Stimulated activated CD8-positive, alpha-beta memory T cell treated with anti-CD3 and anti-CD28 coated beads, Interleukin-7, amount 100 ng/mL, for 1 hour (primary cell): Measurements from ENCODE around the gene PCSK4.

ENCODE experiments used
- DNase-seq, 2 donors: peaks; one replicate each; pipeline ENCODE4 v3.0.0-alpha.2; 2020; ENCODE audit warnings: low read depth in 2 of 2

Gene PCSK4

DNA sequence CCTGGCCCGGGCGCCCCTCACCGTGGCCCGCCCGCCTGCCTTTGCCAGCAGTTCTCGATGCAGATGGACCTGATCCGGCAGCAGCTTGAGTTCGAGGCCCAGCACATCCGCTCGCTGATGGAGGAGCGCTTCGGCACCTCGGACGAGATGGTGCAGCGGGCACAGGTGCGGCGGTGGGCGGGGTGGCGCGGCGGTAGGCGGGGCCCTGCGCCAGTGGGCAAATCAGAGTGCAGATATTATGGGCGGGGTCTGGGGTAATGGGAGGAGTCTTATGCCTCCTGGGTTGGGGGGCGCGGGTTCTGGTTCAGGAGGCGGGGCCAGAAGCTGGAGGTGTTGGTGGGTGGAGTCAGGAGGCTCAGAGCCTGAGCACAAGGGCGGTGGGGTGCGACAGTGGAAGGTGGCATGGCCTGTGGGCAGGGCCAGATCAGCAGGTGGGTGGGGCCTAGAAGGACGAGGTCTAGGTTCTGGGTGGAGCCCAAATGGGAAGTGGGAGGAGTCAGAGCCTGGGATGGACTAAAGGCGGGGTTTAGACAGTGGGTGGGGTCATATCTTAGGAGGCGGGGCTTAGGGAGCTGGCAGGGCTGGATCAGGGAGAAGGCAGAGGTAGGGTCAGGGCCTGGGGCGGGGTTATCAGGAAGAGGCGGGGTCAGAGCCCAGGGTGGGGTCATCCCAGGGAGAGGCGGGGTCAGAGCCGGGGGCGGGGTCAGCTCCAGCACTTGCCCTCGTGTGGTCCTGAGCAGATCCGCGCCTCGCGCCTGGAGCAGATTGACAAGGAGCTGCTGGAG is 34.6 kb downstream of the PCSK4 start:
- DNase-seq, result no peak

DNA sequence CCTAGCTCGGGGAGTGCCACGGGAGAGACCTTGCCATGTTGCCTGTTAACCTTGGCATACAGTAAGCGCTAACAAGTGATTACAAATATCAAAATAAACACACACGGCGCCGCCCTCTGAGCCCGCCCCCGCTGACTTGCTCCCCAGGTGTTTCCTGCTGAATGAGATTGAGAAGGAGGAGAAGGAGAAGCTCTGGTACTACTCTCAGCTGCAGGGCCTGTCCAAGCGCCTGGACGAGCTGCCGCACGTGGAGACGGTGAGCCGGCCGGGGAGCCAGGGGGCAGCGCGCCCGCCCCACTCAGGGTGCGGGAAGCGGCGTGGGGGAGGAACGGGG is 35.2 kb downstream of the PCSK4 start:
- no peak for DNase-seq

DNA sequence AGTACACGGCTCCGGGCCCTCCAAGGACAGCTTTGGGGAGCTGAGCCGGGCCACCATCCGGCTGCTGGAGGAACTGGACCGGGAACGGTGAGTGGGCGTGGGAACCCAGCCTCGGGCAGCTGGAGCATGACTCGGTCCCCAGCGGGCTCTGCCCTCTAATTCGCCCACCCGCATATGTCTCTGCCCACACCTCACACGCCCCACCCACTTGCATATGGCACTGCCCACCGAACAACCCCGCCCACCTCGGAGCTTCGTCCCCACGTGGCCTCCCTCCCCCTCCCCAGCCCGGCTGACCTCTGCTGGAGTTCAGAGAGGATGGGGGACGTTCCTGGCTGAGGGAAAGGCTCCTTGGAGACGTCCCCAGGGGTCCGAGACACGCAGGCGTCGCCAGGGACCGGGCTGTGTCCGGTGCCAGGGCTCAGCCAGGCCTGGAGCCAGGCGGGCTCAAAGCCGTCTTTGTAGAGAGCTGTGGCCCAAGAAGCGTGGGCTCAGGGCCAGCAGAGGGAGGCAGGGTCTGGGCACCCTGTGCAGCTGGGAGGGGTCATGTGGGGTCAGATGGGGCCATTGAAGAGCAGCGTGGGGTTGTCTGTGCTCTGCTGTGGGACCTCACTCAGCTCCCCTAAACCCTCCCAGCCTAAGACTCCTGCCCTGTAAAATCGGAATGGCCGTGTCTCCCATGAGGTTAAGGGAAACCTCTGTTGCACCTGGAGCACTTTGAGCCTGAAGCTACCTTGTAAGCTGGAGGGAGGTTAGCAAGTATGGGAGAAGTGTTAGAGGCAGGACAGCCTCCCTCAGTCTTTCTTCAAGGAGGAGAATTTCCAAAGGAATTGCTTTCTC is 36.4 kb downstream of the PCSK4 start:
- no peak for DNase-seq

DNA sequence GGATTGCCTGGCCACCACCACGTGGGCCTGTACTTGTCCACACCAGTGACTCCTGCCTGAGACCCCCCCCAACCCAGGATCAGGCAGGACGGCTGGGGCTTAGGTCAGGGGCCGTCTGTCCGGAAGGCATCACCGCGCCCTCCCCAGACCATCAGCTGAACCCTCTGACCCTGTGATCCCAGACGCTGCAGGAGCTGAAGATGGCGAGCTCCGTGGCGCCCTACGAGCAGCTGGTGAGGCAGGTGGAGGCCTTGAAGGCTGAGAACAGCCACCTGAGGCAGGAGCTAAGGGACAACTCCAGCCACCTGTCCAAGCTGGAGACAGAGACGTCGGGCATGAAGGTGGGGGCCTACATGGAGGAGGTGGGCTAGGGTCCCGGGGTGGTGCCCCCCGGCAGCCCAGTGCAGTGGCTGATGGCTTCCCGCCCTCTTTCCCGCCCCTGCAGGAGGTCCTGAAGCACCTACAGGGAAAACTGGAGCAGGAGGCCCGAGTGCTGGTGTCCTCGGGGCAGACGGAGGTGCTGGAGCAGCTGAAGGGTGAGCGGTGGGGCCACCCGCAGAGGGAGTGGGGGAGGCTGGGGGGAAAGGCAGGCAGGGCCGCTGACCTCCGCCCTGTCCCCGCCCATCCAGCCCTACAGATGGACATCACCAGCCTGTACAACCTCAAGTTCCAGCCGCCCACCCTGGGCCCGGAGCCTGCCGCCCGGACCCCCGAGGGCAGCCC is 37.2 kb downstream of the PCSK4 start:
- no peak for DNase-seq

DNA sequence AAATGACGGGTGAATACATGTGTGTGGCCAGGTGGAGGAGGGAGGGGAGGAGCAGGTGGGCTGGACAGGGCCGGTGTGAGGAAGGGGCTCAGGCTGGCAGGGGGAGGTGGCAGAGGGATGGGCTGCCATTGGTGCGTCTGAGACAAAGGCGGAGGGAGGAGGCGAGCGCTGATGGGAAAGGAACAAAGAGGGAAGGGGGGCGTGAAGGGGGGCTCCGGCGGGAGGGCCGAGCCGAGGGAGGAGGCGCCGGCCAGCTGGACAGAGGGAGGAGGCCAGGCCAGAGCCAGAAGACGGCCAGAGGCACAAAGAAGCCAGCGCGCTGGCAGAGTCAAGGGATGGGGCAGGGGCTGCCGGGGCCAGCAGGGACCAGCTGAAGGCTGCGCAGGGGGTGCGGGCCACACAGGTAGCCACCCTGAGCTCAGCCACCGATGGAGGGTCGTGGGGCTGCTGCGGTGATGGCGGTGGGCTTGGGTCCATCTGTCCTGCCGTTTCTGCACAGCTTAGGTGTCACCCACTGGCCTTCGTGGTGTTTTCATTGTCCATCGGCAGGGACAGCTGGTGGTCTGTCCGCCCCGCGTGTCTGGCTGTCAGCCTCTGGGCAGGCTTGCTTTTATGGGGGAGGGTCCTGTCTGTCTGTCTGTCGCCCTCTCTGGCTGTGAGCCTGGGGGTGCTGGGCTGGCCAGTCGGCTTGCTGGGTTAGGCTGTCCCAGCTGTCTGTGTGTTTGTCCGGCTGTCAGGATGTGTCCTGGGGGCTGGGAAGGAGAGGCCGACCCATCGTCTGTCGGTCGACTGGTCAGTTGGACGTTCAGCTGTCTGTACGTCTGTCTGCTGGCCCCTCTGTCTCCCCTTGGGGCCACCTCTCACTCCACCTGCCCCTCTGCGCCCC is 38.0 kb downstream of the PCSK4 start:
- no peak for DNase-seq

DNA sequence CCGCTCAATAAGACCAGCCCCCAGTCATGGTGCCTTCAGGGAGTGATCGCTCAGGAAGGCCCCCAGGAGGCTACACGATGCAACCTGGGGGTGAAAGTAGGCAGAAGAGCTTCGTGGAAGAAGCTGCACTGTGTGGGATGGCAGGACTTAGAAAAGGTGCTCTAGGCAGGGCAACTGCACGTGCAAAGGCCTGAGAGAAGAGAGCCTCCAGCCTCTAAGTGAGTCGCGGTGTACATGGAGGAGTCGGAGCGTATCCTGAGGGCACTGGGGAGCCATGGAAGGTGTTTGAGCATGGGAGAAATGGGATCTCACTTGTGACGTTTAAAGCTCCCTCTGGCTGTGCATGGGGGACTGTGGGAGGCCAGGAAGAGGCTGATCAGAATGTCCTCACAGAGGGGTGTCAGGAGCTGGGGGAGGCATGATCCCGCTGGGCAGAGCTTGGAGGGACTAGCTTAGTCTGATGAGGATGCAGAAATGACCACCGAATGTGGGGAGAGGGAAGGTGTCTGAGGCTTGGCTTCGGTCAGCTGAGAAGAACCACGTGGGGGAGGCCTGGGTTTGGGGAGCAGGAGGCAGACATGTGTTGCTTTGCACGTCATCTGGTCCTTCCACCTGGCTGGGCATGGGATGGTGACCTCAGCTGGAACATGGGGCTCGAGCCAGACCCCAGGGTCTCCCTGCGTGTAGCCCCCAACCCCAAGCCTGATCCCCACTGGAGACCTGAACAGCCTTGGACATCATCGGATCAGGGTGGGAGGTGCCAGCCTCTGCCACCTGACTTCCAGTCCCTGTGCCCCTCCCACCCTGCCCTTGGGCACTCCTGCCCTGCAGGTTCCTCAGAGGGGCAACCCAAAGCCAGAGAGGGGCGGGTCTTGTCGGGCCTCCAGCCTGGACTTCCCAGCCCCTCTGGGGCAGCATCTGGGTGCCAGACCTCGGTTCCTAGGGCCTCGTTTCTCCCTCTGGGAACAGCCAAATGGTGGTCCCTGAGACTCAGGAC is 39.1 kb downstream of the PCSK4 start:
- no peak for DNase-seq

DNA sequence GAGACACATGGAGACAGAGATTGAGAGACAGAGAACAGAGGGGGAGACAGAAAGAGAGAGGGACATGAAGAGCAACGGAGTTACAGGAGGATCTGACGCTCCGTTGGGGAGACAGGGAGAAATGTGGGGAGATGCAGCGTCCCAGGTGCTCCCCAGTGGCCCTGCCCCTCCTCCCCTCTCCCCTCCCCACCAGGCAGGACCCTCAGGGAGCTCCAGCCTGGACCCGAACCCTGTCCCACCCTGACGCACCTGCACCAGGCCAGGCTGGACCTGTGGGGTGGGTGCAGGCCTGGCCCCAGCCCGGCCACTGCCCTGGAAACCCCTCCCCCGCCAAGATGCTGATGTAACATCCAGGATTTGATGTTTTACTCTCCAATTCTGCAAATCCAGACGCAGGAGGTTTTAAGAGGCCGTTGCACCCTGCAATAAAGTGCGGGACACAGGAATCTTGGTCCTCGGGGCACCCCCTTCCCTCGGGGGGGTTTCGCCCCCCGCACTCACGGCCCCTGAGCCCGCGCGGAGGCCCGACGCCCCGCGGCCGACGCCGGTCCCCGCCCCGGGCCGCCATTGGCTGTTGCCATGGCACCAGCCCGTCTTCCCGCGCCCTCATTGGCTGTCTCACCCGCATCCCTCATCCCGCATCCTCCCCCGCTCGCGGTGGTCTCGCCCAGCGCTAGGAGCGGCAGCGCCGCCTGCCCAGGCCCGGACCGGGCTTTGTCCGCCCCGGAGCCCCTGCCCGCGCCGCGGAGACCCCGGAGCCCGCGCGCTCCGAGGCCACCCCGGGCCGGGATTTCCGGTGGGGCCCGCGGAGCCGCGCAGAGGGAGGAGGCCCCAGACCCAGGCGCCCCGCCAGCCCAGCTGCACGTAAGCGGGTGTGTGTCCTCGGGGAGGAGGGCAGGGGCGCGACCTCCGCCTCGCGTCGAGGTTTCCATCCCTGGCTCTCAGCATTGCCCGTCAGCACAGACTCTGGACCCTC is 40.4 kb downstream of the PCSK4 start, which contains the start of gene APC2:
TSS of gene APC2 (plus strand) at position 655 of the 976 bp plus-strand sequence. CDS start 2,881 bp downstream, outside the sequence.
- DNase-seq, result no peak

DNA sequence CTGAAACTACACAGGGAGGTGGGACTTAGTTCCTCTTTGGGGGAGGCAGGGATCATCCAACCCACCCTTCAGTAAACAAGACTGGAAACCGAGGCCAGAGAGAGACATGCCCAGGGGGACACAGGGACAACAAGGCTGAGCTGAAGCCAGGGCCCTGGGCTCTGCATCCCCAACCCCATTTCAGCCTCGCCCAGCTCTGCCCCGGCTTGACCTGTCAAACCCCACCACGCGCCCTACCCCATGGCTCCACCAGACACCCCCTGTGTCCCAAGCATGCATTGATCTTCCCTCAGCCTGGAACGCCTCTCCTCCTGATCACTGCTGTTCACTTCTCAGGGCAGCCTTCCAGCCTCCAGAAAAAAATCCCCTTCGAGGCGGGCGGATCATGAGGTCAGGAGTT is 42.2 kb downstream of the PCSK4 start:
- no peak for DNase-seq

DNA sequence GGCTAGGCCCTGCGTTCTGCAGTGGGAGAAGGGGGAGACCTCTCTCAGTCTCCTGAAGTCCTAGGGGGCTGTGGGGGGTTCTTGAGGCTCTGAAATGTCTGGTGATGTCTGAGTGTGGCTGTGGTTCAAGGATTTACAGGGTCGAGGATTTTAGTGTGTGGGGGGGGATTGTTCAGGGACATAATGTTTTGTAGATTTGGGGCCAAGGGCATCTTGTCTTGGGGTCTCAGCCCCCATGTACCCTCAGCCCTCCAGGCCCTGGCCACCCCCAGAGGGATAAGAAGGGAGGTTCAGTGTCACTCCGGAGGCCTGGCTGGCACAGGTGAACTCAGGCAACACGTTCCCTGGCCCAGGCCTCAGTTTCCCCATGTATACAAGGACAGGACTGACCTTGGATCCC is 42.6 kb downstream of the PCSK4 start:
- no peak for DNase-seq

DNA sequence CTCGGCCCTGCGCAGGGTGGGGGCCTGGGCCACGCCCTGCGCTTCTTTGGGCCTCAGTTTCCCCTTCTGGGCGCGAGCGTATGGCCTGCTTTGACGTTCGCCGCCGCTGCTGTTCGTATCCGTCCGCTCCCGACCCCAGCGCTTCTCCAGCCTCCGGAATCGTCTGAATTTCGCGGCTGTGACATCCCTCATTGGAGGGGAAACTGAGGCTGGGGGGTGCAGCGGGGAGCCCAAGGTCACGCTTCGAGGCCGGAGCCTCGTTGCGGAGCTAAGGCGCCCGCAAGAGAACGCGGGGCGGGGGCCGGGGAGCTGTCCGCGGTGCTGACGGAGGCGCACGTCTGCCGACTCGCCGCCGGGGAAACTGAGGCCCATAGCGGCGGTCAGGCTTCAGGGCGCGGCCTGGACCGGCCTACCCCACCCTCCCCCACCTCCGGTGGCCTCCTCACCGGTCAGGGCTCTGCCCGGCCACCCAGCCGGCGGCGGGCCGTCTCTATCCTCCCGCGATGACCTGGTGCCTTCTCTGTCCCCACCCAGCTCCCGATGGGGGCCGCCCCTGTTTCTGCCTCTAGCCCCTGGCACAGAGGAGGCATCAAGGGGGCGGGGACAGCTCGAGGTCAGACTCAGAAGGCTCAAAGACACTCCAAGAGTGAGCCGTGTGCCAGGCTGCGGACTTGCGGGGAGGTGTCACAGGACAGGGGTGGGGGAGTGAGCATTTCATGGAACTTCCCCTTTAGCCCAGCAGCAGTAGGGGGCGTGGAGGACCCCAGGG is 43.3 kb downstream of the PCSK4 start:
- no peak for DNase-seq

DNA sequence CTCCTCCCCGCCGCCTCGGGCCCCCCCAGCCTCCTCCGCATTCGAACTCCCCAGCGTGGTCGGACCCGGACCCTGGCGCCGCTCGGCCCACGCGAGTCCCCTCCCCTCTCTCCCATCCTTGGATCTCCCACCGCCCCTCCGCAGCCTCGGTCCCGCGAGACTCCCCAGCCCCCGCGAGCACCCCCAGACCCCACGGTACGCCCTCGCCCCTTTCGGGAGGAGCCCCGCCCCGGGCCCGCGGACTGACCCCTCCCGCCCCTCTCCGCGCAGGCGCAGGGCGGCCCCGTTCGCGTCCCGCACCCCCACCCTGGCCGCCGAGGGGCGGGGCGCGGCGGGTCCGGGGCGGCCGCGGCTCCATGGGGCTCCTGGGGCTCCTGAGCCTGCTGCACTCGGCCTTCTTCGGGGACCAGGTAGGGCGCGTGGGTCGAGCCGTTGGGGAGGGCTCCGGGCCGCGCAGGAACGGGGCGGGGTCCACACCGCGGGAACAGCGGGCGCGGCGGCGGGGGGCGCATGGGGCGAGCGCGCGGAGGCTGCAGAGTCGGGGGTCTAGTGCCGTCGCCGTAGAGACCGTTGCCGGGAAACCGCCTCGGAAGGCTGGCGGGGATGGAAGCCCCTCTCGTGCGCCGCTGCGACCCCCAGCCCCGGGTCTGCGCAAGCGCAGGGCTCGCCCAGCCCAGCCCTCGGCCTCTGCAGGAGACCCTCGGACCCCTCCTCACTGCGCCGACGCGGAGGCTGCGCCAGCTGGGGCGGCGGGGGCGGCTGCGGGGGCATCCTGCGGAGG is 44.0 kb downstream of the PCSK4 start:
- no peak for DNase-seq

DNA sequence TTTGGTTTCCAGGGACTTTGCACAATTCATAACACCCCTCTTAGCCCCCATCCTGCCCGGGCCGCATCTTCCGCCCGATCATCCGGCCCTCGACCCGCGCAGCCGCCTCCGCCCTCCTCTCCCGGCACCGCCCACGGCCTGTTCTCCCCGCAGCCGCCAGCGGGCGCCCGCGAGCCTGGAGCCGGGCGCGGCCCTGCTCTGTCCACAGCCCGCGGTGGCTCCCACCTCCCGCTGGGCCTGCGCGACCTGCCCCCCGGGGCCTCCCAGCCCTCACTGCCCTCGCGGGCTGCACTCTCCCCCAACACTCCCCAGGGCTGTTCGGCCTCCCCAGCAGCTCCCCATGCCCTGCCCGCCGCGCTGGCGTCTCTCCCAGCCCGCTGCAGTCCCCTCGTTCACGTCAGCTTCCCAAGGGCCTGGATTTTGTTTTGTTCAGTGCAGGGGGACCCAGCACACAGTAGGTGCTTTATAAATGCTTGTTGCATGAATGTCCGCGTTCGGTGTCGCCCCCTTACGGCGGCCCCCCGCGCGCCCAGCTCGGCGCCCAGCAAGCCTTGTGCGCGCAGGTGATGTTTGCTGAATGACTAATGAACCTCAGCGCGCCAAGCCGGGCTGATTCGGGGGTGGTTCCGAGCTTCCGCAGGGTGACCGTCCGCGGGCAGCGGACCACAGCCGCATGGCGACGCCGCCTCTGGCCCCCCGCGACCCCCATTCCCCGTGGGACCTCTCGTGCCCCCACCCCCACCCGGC is 44.8 kb downstream of the PCSK4 start:
- peak; percentile 46 to 54 for DNase-seq

DNA sequence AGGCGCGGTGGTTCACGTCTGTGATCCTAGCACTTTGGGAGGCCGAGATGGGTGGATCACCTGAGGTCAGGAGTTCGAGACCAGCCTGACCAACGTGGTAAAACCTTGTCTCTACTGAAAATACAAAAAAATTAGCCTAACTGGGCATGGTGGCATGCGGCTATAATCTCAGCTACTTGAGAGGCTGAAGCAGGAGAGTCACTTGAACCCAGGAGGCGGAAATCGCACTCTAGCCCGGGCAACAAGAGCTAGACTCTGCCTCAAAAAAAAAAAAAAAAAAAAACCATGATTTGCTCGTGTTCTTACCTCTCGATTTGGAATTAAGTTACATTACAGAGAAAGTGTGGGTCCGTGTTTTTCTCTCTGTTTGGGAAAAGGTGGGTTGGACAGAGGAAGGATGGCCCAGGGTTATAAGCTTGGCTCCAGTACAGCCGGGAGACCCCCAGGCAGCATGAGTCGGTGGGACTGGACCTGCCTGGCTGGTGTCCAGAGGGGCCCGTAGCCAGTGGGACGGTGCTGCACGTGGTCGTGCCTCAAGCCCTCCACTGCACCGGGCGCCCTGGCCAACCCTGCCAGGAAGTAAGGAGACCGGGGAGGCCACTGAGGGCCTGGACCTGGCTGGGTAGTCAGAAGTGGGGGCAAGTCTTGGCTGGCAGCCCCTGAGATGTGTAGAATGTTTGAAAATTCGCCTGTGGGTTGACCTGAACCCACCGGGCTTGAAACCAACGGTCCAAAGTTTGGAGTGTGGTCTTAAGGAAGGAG is 48.3 kb downstream of the PCSK4 start:
- no peak for DNase-seq

DNA sequence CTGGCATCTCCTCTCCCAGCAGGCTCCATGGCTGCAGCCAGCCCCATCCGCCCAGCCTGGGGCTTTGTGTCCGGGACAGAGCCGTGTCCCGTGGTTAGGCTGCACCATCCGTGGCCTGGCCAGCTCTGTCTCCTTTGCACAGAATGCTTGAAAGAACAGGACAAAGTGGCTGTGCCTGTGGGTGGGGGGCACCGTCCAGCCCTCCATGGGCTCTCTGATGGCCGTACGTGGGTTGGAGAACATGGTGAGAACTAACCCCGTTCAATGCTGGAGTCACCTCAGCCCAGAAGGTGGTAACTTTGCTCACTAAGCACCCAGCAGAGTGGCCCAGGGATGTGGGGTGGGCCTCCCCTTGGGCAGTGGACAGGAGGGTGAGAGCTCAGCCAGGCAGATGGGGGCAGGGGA is 49.1 kb downstream of the PCSK4 start:
- no peak for DNase-seq

DNA sequence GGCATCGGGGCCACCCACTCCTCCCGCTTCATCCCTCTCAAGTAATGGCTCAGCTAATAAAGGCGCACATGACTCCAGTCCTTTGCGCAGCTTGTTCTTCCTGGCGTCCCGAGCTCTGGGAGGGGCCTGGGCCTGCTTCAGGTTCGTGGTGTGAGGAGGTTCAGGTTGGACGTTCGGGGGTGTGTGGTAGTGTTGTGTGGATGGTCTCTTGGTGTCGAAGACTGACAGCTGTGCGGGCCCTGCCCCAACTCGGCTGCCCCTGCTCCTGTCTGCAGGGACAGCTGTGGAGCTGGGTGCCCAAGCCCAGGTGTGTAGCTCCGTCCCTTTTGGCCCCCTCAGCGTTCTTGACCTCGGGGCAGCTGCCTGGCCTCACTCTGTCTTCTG is 49.7 kb downstream of the PCSK4 start:
- no peak for DNase-seq
